Measurements from ENCODE around the gene MRPL37.
A peak's percentile ranks its signal among the peaks of the same experiment; 100 is the strongest.
"Not testable (repeated sequence)": the region's sequence is repeated elsewhere in the genome, so short reads cannot be mapped to it uniquely, and the experiment has no call there.

MRPL37 gene

DNA sequence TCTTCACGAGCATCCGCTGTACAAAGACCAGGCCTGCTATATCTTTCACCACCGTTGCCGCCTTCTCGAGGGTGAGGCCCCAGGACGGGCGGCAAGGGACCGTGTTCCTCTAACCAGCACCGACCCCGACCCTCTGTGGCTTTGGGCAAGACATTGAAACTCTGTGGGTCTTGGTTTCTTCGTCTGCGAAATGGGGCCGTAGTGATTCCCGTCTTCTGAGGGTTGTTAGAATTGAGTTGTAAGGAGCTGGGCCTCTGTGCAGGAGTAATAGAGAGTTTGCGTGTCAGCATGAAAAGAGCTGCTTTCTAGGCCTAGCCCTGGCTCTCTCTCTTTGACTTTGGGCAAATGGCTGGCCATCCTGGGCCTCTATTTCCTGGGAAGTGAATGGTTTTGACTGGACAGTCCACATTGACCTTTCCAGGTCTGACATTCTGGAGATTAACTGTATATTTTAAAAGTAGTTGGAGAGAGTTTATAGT lies 591 bp downstream of the MRPL37 start:
- no peak for TF ChIP-seq ZFX (IDR thresholded peaks at IDR 0.05; ENCODE audit: borderline replicate concordance)
- TF ChIP-seq, protein P1, sequence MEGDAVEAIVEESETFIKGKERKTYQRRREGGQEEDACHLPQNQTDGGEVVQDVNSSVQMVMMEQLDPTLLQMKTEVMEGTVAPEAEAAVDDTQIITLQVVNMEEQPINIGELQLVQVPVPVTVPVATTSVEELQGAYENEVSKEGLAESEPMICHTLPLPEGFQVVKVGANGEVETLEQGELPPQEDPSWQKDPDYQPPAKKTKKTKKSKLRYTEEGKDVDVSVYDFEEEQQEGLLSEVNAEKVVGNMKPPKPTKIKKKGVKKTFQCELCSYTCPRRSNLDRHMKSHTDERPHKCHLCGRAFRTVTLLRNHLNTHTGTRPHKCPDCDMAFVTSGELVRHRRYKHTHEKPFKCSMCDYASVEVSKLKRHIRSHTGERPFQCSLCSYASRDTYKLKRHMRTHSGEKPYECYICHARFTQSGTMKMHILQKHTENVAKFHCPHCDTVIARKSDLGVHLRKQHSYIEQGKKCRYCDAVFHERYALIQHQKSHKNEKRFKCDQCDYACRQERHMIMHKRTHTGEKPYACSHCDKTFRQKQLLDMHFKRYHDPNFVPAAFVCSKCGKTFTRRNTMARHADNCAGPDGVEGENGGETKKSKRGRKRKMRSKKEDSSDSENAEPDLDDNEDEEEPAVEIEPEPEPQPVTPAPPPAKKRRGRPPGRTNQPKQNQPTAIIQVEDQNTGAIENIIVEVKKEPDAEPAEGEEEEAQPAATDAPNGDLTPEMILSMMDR (IDR thresholded peaks at IDR 0.05): no peak
- peak overlapping the region; percentile 62 for H3K27ac ChIP-seq

DNA sequence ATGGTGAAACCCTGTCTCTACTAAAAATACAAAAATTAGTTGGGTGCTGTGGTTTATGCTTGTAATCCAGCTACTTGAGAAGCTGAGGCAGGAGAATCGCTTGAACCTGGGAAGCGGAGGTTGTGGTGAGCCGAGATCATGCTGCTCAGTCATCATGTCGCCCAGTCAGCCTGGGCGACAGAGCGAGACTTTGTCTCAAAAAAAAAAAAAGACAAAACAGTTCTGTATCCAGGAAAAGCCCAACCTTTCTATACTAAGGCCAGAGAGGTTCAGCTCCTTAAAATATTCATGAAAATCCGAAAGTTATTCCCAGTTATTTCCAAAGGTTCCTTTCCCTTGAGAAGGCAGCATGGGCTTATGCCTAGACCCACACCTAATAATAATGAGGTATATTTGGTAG lies 4.2 kb downstream of the MRPL37 start:
- TF ChIP-seq, protein P1 (IDR thresholded peaks at IDR 0.05): no peak
- no peak for TF ChIP-seq ZFX (IDR thresholded peaks at IDR 0.05; ENCODE audit: borderline replicate concordance)
- no peak overlapping the region for H3K27ac ChIP-seq

DNA sequence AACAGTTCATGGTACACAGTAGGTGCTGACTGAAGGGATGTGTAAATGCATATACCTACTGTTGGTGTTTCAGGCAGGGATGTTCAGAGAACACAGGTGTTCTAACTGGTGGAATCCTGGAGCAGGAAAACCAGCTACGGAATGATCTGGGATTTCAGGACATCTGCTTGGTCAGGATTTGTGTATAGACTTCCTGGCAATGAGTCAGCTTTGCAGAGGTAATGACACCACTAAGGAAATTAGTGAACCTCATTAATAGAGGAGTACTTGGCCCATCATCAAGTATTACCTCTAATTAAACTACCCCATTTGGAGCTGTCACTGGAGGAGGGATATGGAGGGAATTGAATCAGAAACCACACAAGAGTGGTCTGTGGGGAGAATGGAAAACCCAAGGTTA lies 7.3 kb downstream of the MRPL37 start:
- no peak overlapping the region for H3K27ac ChIP-seq
- TF ChIP-seq ZFX (IDR thresholded peaks at IDR 0.05; ENCODE audit: borderline replicate concordance): no peak
- TF ChIP-seq, protein P1 (IDR thresholded peaks at IDR 0.05): no peak

DNA sequence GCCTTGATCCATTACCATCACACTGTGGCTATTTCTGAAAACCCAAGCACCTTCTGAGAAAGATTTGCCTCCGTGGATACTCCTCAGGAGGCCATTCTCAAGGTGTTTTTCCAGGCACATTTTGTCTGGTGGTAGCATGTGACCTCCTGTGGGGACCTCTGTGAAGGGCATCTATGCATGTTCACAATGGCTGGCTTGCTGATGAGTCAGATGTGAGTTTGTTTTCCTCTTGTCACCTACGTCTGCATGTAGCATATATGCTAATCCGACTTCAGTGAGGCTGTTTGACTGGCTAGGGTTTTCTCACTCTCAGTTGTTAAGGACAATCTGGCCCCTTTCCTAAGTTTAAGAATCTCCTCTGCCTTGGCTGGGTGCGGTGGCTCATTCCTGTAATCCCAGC lies 7.9 kb downstream of the MRPL37 start:
- not testable (repeated sequence) for H3K27ac ChIP-seq

DNA sequence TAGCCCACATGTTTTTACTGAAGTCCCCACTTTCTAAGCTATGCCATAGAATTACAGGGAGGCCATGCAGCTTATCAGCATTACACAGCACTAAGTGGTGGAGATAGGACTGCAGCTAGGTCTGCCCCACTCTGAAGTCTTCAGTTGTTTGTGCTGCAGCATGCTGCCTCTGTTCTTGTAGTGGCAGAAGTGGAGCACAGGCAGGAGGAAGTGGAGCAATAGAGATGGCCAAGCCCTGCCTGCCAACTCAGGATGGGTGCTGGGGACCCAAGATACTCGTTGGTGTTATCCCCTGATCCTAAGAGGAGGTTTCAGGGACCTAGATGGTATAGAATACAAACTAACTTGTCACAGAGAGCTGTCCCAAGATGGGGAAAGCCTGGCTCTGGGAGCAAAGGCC lies 12.9 kb downstream of the MRPL37 start:
- H3K27ac ChIP-seq: no peak overlapping the region
- no peak for TF ChIP-seq ZFX (IDR thresholded peaks at IDR 0.05; ENCODE audit: borderline replicate concordance)
- TF ChIP-seq, protein P1 (IDR thresholded peaks at IDR 0.05): no peak

DNA sequence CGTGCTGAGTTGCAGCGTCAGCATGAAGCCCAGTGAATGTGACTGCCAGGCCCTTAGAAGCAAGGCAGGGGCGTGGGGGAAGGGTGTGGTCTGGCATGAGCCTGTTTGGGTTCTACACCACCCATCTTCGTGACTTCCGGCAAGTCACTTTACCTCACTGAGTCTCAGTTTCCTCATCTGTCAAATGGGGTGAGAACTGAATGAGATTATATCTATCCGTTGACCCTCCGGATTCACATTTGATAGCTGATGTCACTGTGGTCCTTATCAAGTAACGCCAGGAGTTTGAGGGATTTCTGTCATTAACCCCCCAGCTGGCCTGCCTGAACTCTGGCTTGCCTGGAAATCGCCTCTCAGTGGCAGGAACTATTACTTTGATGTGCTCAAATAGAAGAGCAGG lies 15.6 kb downstream of the MRPL37 start:
- no peak for TF ChIP-seq ZFX (IDR thresholded peaks at IDR 0.05; ENCODE audit: borderline replicate concordance)
- TF ChIP-seq, protein P1 (IDR thresholded peaks at IDR 0.05): no peak
- H3K27ac ChIP-seq: no peak overlapping the region

DNA sequence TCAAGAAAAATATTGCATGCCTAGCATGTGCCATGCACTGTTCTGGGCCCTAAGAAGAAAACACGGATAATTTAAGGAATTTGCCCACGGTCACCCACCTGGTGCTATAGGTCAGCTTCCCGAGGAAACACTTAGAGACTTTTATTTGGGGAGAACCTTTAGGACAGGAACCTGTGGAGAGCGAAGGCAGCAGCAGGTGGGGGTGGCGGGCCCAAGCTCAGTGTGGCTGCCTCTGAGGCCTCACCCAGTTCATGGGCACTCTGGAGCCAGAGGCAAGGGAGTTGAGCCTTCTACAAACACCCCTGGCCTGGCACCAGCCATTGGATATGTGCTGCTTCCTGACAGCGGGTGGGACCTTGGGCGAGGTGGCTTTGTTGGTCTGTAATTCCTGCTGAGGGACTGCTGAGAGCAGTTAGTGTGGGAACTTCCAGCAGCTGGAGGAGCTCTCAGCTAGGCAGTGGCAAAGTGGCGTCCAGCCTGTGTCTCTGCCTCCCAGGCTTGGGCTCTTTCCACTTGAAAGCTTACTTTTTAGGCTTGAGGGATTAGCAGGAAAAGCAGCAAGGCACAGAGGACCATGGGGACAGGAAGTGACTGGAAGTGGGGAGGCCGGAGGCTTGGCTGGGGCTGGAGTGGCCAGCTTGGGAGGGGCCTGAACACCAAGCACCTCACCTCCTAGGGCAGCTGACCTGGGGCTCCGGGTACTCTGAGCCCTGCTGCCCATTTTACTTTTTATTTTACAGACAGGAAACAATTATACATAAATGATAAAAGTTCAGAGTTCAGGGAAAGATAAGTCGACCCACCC lies 19.1 kb downstream of the MRPL37 start:
- TF ChIP-seq, protein P1 (IDR thresholded peaks at IDR 0.05): no peak
- no peak for TF ChIP-seq ZFX (IDR thresholded peaks at IDR 0.05; ENCODE audit: borderline replicate concordance)
- peak overlapping the region; percentile 32; the same call in 1 of the 2 replicates for H3K27ac ChIP-seq

DNA sequence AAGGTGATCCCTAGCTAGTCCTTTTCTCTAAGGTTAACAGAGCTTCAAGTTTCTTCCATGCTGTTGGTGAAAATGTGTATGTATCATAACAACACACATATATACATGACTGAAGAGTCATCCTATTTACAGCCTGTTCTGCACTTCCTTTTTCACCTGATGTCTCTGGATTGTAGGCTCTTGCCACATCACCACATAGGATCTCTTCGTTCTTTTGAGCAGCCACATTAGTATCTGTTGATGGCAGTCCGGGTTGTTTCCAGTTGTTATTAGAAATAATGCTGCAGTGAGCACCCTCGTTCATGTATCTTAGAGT lies 19.7 kb downstream of the MRPL37 start:
- peak overlapping the region; percentile 32; the same call in 1 of the 2 replicates for H3K27ac ChIP-seq
- no peak for TF ChIP-seq ZFX (IDR thresholded peaks at IDR 0.05; ENCODE audit: borderline replicate concordance)
- TF ChIP-seq, protein P1 (IDR thresholded peaks at IDR 0.05): no peak

Data from 22Rv1 (cell line).